HG03565 (cell line): ENCODE data around the gene TJP1.
"Not testable (repeated sequence)": the region's sequence is repeated elsewhere in the genome, so short reads cannot be mapped to it uniquely, and the experiment has no call there.

ENCODE experiments used
- ATAC-seq: cut with Tn5 transposase; IDR thresholded peaks from one replicate; pipeline ENCODE4 v1.9.1; 2021; ENCODE audit warnings: mild to moderate bottlenecking, moderate library complexity; ENCODE audit not compliant: unreplicated experiment

The TJP1 gene

DNA sequence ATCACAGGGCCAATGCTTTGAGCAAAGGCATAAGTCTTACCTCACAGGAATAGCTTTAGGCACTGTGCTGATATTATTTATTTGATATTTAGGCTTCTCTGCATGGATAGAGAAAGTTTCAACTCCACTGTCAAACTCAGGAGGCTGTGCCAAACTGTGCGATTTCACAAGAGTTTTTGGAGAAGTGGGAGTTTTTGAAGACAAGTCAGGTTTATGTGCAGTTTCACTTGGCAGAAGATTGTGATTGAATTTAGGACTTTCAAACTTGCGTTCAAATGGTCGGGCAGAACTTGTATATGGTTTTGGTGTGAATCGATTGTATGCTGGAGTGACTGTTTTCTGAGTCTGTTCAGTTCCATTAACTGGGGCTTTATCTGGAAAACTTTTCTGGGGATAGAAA is 113.7 kb downstream of the TJP1 start:
- no peak for ATAC-seq

DNA sequence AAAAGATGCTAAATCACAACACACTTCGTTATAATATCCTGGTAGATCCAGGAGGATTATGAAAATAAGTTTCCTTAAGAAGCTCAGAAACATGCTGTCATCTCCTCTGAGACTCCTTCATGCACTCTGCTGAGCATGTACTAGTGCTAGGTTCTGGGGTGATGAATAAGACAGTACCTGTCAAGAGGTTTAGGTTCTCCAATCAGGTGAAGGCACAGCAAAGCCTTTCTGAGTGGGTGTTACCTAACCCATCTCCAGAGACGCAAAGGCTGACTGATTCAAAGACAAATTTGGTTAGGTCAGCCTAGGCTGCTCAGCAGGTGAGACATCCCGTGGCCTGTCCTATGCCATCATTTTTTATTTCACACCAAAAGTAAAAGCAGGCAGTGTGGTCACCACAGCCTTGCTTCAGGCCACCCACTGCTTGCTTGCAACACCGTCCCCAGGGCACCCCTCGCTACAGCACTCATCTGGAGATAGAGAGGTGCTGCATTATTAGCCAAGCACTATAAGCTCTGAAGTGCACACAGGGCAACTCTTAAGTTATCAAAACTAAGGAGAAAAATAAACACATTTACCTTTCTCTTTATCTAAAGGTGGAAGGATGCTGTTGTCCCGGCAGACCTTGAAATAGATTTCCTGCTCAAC is 117.2 kb downstream of the TJP1 start:
- no peak for ATAC-seq

DNA sequence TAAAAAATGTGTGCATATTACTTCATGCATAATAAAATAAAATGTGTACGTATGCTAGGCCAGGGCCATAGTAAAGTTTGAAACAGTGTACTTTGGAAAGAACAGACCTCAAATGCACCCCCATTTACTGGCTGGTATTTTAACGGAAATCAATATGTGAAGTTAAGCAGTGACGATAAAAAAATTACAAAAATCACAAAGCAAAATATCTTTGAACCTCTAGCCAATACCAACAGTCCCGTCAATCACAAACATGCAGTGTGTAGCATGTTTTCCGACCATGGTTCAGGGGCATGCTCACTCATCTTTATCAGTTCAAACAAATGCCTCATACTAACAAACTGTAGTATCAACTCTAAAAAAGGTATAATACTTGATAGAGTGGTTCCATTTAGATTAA is 121.1 kb downstream of the TJP1 start:
- ATAC-seq, result no peak

DNA sequence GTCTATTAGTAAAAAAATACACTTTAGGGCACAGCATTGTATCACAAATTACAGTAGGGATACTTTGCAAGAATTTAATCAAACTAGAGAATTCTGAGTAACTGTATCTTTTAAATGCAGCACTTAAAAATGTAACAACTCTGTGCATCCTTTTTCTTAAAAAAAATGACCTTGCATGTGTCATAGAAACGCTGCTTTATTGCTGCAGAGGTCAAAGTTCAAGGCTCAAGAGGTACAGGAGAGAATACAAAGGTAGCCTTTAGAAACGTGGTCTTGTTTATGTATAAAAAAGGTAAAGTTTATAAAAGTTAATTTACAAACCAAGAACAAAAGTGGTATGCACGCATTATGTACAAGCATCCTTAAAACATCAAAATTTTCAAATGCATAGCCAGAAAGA is 122.0 kb downstream of the TJP1 start:
- no peak for ATAC-seq

DNA sequence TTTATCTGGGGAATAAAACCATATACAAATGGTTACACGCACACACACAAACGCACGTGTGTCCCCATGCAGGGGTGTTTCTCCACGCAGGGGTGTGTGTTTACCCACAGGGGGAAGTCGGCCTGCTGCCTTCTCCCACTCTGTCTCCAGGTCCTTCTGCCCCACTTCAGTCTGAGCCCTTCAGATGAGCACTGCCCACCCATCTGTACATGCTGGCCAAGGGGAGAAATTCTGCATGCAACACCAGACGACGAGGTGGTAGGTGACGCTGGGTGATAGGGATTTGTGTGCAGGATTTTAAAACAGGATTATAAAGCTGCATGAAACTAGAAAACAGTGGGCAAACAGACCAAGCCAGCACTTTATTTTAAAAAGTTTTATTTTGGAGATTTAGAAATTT is 122.5 kb downstream of the TJP1 start:
- ATAC-seq, result no peak

DNA sequence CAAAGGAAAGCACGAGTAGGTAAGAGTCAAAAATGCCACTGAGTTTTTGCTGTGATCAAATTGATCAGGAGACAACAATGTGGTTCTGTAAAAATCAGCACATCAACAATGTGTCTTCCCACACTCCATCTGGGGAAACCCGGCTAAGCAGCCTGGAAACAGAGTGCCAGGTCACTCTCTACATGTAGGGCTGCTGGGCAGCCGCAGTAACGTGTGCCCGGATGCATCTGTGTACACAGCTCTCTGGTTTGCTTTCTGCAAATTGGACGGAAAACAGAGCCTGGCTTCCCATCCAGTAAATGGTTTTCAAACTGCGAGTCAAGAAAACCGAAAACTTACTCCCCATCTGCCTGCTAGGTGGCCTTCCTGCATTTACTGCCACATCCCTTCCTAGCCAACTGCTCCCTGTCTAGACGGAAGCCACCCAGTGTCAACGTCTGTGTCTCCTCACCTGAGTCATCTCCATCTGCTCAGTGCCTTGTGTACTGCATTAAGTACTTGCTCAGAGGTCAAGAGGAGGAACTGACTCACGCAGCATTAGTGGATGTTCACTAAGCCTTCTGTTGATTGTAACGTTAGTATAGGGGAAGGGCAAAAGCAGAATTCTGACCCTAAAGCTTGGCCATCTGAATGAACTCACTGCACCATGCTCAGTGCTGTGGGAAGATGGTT is 124.1 kb downstream of the TJP1 start:
- ATAC-seq, result no peak

DNA sequence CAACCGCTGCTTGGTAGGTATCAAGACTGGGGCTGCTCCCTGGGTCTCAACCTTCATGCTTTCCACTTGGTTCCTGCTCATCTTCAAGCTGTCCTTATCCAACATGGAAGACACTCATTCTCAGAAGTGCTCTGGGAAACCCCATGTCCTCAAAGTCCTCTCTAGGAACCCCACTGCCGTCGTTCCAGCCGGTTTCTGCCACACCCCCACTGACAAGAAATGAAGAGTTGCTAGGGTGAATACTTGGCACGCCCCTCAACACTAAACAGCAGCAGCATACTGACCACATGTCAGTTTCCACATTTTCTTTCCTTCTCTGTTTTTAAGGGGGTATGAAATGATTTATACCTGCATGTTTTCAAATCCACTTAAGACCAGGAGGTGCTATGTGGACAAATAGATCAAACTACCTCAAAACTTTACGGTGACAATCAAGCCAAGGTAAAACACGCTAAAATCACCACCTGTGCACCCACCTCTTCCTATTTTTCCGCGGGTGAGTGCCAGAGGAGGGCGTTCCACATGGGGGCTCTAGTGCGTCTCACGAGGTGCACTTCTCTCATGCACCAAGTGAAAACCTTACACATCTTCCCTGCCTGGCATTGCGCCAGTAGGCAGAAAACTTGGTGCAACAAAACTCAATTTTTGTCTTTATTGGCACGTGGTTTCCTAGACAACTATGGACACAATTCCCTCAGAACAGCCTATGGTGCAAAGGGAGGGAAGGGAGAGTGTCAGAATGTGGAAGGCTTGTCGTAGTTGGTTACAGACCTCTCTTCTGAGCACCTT is 125.1 kb downstream of the TJP1 start:
- ATAC-seq, result no peak

DNA sequence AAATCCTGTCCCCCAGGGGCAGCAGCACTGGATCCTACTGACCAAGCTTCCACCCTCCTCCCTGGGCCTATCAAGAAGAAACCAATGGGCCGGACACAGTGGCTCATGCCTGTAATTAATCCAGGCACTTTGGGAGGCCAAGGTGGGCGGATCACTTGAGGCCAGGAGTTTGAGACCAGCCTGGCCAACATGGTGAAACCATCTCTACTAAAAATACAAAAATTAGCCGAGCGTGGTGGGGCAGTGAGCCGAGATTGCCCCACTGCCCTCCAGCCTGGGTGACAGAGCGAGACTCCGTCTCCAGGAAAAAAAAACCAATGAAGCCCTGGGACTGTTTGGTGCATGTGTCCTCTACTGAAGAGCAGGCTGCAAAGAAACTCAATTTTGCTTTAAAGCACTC is 125.8 kb downstream of the TJP1 start:
- ATAC-seq, result not testable (repeated sequence)

DNA sequence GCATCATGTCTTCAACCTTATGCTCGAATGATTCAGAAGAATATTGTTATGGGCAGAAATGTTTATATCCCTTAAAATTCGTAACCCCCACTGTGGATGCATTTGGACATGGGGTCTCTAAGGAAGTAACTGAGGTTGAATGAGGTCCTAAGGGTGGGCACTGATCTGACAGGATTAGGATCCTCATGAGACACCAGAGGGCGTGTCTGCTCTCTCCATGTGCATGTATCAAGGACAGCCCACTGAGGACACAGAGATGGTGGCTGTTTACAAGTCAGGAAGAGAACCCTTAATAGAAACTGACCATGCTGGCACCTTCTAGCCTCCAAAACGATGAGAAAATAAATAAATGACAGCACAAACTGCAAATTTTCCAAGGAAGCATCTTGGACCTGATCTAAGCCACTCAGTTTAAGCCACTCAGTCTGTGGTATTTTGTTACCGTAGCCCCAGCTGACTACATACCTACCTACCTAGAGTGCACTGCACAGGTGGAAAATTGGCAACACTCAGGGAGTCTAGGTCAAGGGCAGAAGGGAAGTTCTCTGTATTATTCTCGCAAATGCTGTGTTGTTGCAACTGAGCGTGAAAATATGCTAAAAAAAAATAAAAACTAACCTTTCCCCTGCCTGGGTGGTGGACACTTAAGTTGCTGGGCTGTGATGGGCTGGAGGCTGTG is 126.6 kb downstream of the TJP1 start:
- no peak for ATAC-seq

DNA sequence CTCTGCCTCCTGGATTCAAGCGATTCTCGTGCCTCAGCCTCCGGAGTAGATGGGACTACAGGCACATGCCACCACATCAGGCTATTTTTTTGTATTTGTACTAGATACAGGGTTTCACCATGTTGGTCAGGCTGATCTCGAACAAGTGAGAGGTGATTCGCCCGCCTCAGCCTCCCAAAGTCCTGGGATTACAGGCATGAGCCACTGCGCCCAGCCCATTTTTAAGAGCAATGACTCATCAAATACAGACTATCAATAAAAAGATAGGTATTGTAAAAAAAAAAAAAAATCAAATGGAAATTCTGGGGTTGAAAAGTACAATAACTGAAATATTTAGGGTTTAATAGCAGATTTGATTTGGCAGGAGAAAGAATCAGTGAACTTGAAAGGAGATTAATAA is 129.0 kb downstream of the TJP1 start:
- no peak for ATAC-seq

DNA sequence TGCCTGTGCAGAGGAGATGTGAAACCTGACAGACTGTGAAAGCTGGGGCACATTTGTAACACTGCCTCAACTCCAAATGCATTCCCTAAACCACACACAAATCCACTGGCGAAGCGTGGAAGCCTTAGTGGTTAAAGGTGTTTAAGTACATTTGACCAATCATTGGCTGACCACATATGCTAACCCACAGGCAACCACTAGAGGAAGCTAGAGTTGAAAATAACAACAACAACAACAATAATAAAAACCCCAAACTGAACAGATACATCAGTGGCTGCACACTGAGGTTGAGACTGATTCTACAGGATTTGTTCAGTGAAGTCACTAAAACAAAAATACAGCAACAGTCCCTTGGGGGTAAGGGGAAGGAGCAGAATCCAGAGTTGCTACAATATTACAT is 129.7 kb downstream of the TJP1 start:
- ATAC-seq, result no peak

DNA sequence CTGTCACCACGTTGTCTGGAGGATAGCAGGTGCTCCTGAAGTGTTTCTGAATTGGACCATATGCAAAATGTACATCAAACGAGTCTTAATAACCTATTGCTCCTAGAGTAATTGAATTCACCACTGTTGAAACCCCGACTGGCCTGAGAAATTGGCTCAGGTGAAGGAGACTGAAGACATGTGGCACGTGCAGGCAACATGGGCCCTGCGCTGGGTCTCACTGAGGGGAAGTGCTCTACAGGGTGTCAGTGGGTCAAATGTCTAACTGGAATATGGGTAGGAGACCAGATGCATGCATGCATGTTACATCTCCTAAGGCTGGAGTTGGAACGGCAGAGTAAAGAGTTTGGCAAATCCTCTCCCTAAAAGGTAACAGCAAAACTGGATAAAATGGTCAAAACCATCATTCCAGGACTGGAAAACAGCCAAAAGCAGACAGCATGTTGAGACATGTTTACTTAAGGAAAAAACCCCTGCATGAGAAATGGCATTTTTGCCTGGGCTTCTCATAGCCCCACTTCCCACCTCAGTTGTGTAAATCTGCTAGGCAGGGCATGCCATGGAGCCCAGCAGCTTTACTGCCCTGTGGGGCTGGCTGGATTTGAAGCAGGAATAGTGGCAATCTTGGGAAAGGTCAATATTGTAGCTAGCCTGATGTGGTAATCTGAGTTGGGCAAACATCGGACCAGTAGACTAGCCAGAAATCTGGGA is 131.3 kb downstream of the TJP1 start:
- ATAC-seq, result no peak

DNA sequence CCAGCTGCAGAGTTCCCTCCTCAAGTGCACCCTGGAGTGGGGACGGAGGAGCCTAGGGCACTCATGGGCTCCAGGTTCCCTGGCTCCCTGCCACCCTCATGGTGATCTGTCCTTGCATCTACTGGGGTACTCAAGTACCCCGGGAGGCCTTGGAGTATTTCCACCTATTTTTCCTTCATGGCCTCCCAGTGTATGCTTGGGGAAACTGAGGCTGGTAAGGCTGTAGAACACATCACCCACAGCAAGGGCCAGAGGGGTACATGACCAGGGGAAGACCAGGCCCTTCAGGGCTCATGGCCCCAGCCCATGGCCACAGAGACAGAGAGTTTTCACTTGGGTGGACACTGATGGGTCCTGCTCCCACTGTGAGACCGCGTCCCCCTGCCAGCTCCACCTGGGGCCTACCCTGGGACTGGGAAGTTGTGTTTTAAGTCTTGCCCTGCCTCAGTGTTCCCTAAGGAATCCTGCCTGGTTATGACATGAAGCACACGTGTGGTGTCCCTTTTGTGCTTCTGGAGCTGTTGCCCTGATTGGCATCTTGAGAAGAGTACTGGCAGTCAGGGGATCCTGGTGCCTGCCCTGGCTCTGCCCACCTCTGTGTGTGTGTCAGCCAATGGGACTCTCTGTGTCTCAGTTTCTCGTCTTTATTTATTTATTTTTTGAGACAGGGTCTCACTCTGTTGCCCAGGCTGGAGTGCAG is 132.8 kb downstream of the TJP1 start:
- ATAC-seq, result no peak

DNA sequence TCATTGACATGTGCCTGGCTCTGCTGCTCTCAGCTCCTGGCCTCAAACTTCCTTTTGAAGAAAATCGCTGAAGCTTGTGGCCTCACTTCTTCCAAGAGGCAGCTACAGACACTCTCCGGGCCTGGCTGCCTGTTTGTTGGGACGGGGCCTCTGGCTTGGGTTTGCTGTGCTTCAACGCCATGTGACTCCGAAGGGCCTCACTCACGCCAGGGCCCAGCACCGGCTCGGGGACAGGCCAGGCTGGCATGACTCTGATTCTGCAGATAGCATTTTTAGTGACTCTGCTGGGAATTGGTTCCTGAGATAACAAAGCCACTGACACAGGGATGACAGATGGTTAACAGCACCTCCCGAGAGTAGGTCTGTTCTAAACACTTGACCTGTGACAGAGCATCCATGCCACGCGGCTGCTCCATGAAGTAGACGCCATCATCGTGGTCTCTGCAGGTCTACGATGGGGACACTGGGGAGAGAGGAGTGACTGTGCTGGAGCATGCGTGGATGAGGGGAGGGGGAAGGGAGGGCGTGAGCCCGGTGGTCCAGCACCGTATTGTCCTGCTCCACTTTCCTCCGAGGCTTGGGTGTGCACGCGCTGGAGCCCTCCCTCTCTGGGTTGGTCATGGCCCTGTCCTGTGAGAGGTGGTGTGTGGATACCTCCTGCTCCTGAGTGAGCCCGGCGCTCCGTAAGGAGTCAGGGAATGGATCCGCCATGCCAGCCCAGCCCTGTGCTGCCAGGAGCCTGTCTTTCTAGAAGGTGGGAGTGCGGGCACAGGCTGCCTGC is 133.6 kb downstream of the TJP1 start:
- no peak for ATAC-seq

DNA sequence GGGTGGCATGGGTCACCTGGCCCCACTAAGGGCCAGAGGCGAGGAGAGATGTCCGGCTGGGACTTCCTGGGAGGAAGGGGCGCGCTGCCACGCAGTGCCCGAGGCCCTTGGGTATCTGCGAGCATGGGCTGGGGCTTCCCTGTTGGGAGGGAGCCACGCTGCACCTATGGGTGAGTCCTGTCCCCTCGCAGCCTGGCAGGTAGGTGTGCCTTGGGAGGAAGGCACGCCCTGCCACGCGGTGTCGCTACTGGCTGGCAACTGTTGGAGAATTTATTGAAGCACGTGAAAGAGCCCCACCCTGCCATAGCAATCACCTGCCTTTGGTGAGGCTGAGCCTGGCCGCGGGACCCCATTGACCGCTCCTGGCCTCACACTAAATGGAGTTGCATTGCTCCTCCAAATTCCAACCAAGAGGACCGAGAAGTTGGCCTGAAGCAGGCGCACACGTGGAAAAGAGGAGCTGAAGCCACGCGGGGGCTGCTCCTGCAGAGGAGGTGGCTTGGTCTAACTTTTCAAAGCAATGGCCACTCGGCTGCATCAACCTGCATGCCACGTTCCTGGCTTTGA is 134.2 kb downstream of the TJP1 start:
- ATAC-seq, result no peak

DNA sequence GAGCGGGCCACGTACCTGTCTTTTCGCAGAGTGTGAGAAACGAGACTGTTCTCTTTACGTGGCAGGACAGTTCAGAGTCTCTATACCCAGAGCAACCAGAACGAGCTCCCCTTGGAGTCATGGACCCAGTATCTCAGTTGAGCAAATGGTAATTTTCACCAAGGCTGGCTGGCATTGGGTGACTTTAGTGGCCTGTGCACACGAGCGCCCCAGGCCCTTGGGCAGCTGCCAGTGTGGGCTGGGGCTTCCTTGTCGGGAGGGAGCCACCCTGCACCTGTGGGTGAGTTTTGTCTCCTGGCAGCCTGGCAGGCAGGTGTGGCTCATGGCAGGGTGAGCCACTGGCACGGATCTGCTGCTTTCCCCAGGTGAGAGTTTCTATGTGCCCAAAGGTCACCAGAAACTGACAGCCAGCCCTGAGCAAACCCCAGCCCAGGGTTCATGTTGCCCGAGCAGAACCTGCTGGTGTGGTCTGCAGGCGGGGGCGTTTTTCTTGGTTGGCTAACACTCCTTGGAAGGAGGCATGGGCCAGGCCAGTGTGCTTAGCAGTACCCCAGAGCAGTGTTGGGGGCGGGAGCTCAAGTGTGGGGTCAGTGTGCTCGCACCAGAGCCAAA is 135.0 kb downstream of the TJP1 start:
- no peak for ATAC-seq

DNA sequence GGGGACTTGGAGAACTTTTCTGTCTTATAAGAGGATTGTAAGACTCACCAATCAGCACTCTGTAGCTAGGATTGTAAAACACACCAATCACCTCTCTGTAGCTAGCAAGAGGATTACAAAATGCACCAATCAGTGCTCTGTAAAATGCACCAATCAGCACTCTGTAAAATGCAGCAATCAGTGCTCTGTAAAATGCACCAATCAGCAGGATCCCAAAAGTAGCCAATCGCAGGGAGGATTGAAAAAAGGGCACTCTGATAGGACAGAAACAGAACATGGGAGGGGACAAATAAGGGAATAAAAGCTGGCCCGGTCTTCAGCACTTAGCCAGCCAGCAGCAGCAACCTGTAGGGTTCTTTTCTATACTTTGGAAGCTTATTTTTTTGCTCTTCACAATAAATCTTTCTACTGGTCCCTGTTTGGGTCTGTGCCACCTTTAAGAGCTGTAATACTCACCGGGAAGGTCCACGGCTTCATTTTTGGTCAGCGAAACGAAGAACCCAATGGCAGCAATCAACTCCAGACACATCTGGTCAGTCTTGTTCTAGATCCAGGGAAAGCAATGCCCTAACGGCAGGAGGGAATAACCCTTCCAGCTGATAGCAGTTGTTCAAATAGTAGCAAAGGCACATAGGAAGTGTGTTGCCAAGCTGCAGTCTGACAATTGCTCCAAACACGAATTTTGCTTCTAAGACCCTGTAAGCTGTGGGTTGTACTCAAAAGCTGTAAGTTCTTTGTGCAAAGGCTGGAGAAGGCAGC is 135.6 kb downstream of the TJP1 start:
- no peak for ATAC-seq

DNA sequence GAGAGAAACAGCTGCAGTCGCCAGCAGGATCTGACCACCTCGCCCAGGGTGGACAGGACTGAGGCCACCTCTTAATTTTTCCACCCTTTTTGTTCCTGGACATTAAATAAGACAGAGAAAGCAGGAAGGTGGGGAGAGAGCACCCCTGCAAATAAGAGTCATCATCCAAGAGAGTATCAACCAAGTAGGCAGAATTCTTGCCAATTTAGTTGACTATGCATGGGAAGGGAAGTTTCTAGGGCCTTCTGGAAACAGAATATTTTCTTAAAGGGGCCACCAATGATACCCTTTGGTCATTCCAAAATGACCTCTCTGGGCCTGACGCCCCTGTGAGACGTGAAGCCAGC is 136.2 kb downstream of the TJP1 start:
- ATAC-seq, result no peak
